Fibroblast of mammary gland (primary cell): ENCODE measurements around the gene PXMP2.
"Not testable (repeated sequence)": the region's sequence is repeated elsewhere in the genome, so short reads cannot be mapped to it uniquely, and the experiment has no call there.

ENCODE experiments used
- DNase-seq: peaks from one replicate; pipeline ENCODE4 v3.0.0-alpha.2; 2010; ENCODE audit warnings: low read depth
- H3K4me3 ChIP-seq: 2 replicates; pipeline ENCODE4 v1.5.1; 2011; ENCODE audit warnings: low read depth, mild to moderate bottlenecking, low read length, moderate library complexity; ENCODE audit not compliant: control insufficient read depth
- CTCF ChIP-seq: conservative IDR thresholded peaks from 2 replicates; pipeline ENCODE4 v1.5.1; 2011; ENCODE audit warnings: low read depth, low read length, inconsistent platforms; ENCODE audit not compliant: control insufficient read depth, insufficient read depth

PXMP2 gene

GRCh38 chr12:132748319-132748718 lies 60.9 kb downstream of the PXMP2 start:
- no peak for DNase-seq
- no peak overlapping the region for H3K4me3 ChIP-seq
- no peak for TF ChIP-seq CTCF

- DNase-seq, H3K4me3 ChIP-seq: not testable (repeated sequence)
Observed at GRCh38 chr12:132753670-132754069, 66.3 kb downstream of the PXMP2 start.

GRCh38 chr12:132754160-132754932 lies 67.0 kb downstream of the PXMP2 start:
- no peak for TF ChIP-seq CTCF
- DNase-seq: no peak
- no peak overlapping the region for H3K4me3 ChIP-seq
